GM12878 (cell line): ENCODE measurements around the gene SMOC2. TPM values are rescaled to one million over a fixed set of nuclear protein-coding genes. Genes with fewer than 3 reads are reported as not detected.

ENCODE experiments used
- ATAC-seq: fragments of 200-7000 bp; cut with Tn5 transposase; 3 replicates; pipeline ENCODE4 v1.9.1; 2020; ENCODE audit warnings: mild to moderate bottlenecking, moderate library complexity
- BruUV-seq: library from RNA; stranded (reverse); fragments of 400-500 nt; replicated peaks from 2 replicates; lab custom pipeline; 2021; lab: Mats Ljungman, UMichigan
- CTCF ChIA-PET: fragments of 300-600 bp; sonication (Branson Sonifier 250); formaldehyde crosslinking; extraction: SDS; loops from one replicate; lab custom pipeline; 2021; ENCODE audit warnings: inconsistent platforms; lab: Yijun Ruan, JAX
- POLR2A ChIA-PET: fragments of 350-600 bp; formaldehyde crosslinking; extraction: SDS; loops from one replicate; lab custom pipeline; 2021; ENCODE audit warnings: inconsistent platforms; lab: Charles Lee
- RAD21 ChIA-PET: fragments of 300-600 bp; sonication (Branson Sonifier 250); formaldehyde crosslinking; loops from one replicate; lab custom pipeline; 2023; ENCODE audit warnings: antibody characterized with exemption; ENCODE audit not compliant: unreplicated experiment; lab: Charles Lee
- SMC1A ChIA-PET: fragments of 300-600 bp; sonication (Branson Sonifier 250); formaldehyde crosslinking; loops from one replicate; lab custom pipeline; 2023; ENCODE audit not compliant: unreplicated experiment, uncharacterized antibody; lab: Charles Lee
- DNase-seq: peaks from one replicate; pipeline ENCODE4 v3.0.0-alpha.2; 2011; ENCODE audit warnings: low read depth, low spot score
- FAIRE-seq: peaks from 3 replicates; lab custom pipeline; 2011; peaks lifted over from hg19 to GRCh38; lab: Jason Lieb, UNC
- H2AFZ ChIP-seq: 2 replicates; pipeline ENCODE4 v1.6.0; 2011; ENCODE audit warnings: low read depth, low read length, control low read depth; ENCODE audit not compliant: control insufficient read depth
- H3K27ac ChIP-seq: 2 replicates; pipeline ENCODE4 v1.5.1; 2011; ENCODE audit warnings: control low read depth; ENCODE audit not compliant: control insufficient read depth, insufficient read depth
- H3K27me3 ChIP-seq, 2 experiments: replicated peaks in 1 of 2; 2 replicates each; pipeline versions ENCODE4 v1.6.0 to v1.6.1; 2011; ENCODE audit warnings: low read length in 1 of 2; ENCODE audit not compliant: control insufficient read depth in 2 of 2, insufficient read depth in 2 of 2
- H3K36me3 ChIP-seq, 2 experiments: 2 replicates each; pipeline ENCODE4 v1.5.1; 2011; ENCODE audit warnings: low read length in 1 of 2; ENCODE audit not compliant: control insufficient read depth in 2 of 2, insufficient read depth in 2 of 2
- H3K4me1 ChIP-seq: 2 replicates; pipeline ENCODE4 v1.6.1; 2011; ENCODE audit warnings: mild to moderate bottlenecking, low read length, moderate library complexity, mixed read lengths; ENCODE audit not compliant: control insufficient read depth, insufficient read depth
- H3K4me2 ChIP-seq: 2 replicates; pipeline ENCODE4 v1.6.0; 2011; ENCODE audit warnings: control low read depth; ENCODE audit not compliant: control insufficient read depth, insufficient read depth
- H3K4me3 ChIP-seq: fragments of 200-600 bp; sonication (generic); 2 replicates; pipeline ENCODE4 v1.5.1; 2016
- H3K79me2 ChIP-seq: 2 replicates; pipeline ENCODE4 v1.6.0; 2011; ENCODE audit warnings: low read length; ENCODE audit not compliant: control insufficient read depth, insufficient read depth
- H3K9ac ChIP-seq: 2 replicates; pipeline ENCODE4 v1.8.0; 2011; ENCODE audit warnings: low read length, control low read depth, mixed read lengths; ENCODE audit not compliant: control insufficient read depth, insufficient read depth
- H3K9me3 ChIP-seq: replicated peaks from 3 replicates; pipeline ENCODE4 v1.5.1; 2011; ENCODE audit warnings: mild to moderate bottlenecking, low read length; ENCODE audit not compliant: control insufficient read depth, insufficient read depth
- H4K20me1 ChIP-seq: 2 replicates; pipeline ENCODE4 v1.6.0; 2011; ENCODE audit not compliant: control insufficient read depth, insufficient read depth
- CBX3 ChIP-seq: fragments of 200-600 bp; sonication (generic); IDR thresholded peaks from 2 replicates; pipeline ENCODE4 v1.6.1; 2016; ENCODE audit warnings: low read depth, borderline replicate concordance
- EED ChIP-seq: sonication (generic); IDR thresholded peaks from 2 replicates; pipeline ENCODE4 v1.6.1; 2016; ENCODE audit warnings: antibody characterized with exemption, low read depth
- NR2C2 ChIP-seq: IDR thresholded peaks from 2 replicates; pipeline ENCODE4 v1.6.1; 2011; ENCODE audit warnings: borderline replicate concordance, low read depth; ENCODE audit not compliant: control insufficient read depth, insufficient read length
- SREBF2 ChIP-seq: IDR thresholded peaks from 2 replicates; pipeline ENCODE4 v1.6.1; 2012; ENCODE audit warnings: mild to moderate bottlenecking, low read length
- YY1 ChIP-seq: IDR thresholded peaks from 2 replicates; pipeline ENCODE4 v1.6.1; 2011; ENCODE audit warnings: low read depth, mild to moderate bottlenecking, low read length
- WGBS: methylation state at CpG from one replicate; pipeline ENCODE4 v1.1.6; 2016; ENCODE audit warnings: low lambda C conversion rate; ENCODE audit not compliant: insufficient replicate concordance, insufficient coverage; ENCODE audit errors: missing lambda C conversion rate; 5-methylcytosine and 5-hydroxymethylcytosine counted together
- in situ Hi-C: fragments of 300-500 bp; cut with MboI; formaldehyde crosslinking; loops from 9 replicates; pipeline ENCODE4 v1.14.3; 2018; ENCODE audit warnings: mixed read lengths
- intact Hi-C: fragments of 100-400 bp; cut with micrococcal nuclease; formaldehyde crosslinking; loops from one replicate; pipeline ENCODE4 v1.14.2; 2022; ENCODE audit not compliant: unreplicated experiment
- polyA plus RNA-seq, 11 experiments: library from polyadenylated mRNA; depleted of rRNA in 4 of 11; unstranded in 6 of 11; stranded (reverse) in 5 of 11; fragments of >200 nt; fragmentation: Nextera tagmentation in 4 of 11; fragmentation: Illumina TruSeq in 1 of 11; extraction: Ambion mirVana in 4 of 11; extraction: Trizol in 1 of 11; gene quantifications; 1 replicate in 1 of 11; 2 replicates in 10 of 11; pipeline versions ENCODE4 v1.2.1 to v1.2.3, GENCODE V29; 2011 to 2016; ENCODE audit warnings: inconsistent platforms in 2 of 11, missing spikeins in 2 of 11, low read depth in 1 of 11
- total RNA-seq, 4 experiments: library from RNA; depleted of rRNA in 3 of 4; stranded (reverse); fragments of >200 nt in 3 of 4; fragmentation: Illumina TruSeq in 1 of 4; extraction: Trizol in 1 of 4; gene quantifications; 2 replicates each; pipeline versions ENCODE4 v1.2.1 to v1.2.3, GENCODE V29; 2013 to 2021
- TF ChIP-seq, protein P1 (sequence below): IDR thresholded peaks from 2 replicates; pipeline ENCODE4 v1.6.1; 2011; ENCODE audit warnings: mild to moderate bottlenecking, low read depth, low read length, moderate library complexity; ENCODE audit not compliant: insufficient replicate concordance

SMOC2 gene
- total and polyA plus RNA-seq, 10 of the 15 experiments (the other 5 are each of a cell fraction or from before 2014, with no cell fraction given): 0.10 to 0.12 TPM; not detected in 8

DNA sequence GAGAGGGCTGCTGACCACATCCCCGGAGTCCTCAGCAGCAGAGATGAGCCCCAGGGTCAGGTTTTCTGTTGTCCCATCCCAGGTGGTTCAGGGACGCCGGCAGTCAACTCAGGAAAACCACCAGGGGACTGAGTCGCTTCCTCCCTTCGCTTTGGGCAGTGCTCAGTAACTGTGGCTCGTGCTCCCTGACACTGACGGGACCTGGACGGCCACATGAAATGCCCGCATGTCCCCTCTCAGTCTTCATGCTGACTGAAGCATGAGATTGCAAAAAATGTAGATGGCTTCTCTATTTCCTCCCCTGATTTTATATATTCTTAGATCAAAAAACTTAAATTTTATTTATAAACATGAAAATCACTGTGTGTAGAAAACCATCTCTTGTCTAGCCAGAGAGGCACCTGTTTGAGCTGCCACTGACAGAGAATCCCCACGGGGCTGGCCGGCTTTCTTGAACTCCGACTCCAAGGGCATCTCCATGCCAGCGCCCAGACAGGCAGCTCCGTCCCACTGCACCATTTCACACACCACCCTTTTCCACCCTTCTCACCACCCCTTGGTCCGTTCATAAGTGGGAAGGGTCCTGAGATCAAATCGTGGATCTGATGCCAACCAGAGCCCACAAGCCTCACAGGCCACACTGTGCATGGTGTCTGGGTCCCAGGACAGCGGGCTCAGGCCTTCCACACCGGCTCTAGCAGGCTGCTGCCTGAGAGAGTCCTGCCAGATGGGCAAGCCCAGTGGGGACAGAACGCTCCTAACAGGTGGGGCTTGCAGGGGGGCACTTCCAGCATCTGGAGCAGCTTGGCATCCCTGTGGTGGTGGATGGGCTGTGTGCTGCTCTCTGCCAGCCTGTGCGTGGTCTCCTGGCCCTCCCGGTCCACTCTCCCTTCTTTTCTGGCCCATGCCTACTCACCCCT is 98.2 kb downstream of the SMOC2 start:
- POLR2A ChIA-PET: no interaction called here
- BruUV-seq: no TSS peak
- Histone ChIP-seq H3K27ac (no peak overlapping the region), H3K9me3 (no peaks in the 10 kb centered on the region), H3K27me3 (no peaks in the 10 kb centered on the region), H2AFZ (no peak overlapping the region), H3K79me2 (no peaks in the 10 kb centered on the region), H4K20me1 (no peaks in the 10 kb centered on the region), H3K4me1 (no peaks in the 10 kb centered on the region), H3K36me3 (no peaks in the 10 kb centered on the region), H3K4me3 (no peak overlapping the region), H3K9ac (no peak overlapping the region), H3K4me2 (no peak overlapping the region)
- in situ Hi-C loops: no loop called here
- no peak for DNase-seq
- TF ChIP-seq CBX3: no peak
- TF ChIP-seq EED: no peak
- TF ChIP-seq, protein P1, sequence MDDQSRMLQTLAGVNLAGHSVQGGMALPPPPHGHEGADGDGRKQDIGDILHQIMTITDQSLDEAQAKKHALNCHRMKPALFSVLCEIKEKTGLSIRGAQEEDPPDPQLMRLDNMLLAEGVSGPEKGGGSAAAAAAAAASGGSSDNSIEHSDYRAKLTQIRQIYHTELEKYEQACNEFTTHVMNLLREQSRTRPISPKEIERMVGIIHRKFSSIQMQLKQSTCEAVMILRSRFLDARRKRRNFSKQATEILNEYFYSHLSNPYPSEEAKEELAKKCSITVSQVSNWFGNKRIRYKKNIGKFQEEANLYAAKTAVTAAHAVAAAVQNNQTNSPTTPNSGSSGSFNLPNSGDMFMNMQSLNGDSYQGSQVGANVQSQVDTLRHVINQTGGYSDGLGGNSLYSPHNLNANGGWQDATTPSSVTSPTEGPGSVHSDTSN: no peak
- no peak for TF ChIP-seq NR2C2
- no peak for TF ChIP-seq YY1
- TF ChIP-seq SREBF2: no peak
- FAIRE-seq: no peak
- RAD21 ChIA-PET: no interaction called here
- CTCF ChIA-PET: no interaction called here
- SMC1A ChIA-PET: no interaction called here
- 32% methylated on average over 21 of the region's 21 CpGs for WGBS
- ATAC-seq: no peak
- intact Hi-C loops: no loop called here
